A673 (cell line): ENCODE results near the gene USH1C. TPM values are rescaled to one million over a fixed set of nuclear protein-coding genes. Genes with fewer than 3 reads are reported as not detected.

Source experiments
- BruUV-seq: library from RNA; stranded (reverse); fragments of 400-500 nt; replicated peaks from 2 replicates; lab custom pipeline; 2021; lab: Mats Ljungman, UMichigan
- CTCF ChIA-PET: fragments of 300-600 bp; sonication (Branson Sonifier 250); formaldehyde crosslinking; loops from one replicate; lab custom pipeline; 2022; ENCODE audit warnings: antibody characterized with exemption; lab: Charles Lee
- POLR2A ChIA-PET: fragments of 300-600 bp; sonication (Branson Sonifier 250); formaldehyde crosslinking; loops from one replicate; lab custom pipeline; 2022; ENCODE audit warnings: antibody characterized with exemption; ENCODE audit not compliant: low non-redundant PET; lab: Charles Lee
- DNase-seq: peaks from one replicate; pipeline ENCODE4 v3.0.0-alpha.2; 2015; ENCODE audit warnings: low spot score
- H3K27ac ChIP-seq: fragments of 200-600 bp; sonication (generic); 2 replicates; pipeline ENCODE4 v1.5.1; 2016; ENCODE audit warnings: mixed run types, low read depth, mild to moderate bottlenecking, mixed read lengths, antibody characterized with exemption, low read length; ENCODE audit not compliant: poor library complexity, severe bottlenecking
- H3K27me3 ChIP-seq: fragments of 200-600 bp; sonication (generic); replicated peaks from 2 replicates; pipeline ENCODE4 v1.6.1; 2017; ENCODE audit warnings: mixed run types, low read depth, mild to moderate bottlenecking, mixed read lengths, antibody characterized with exemption, low read length; ENCODE audit not compliant: insufficient read depth, poor library complexity
- H3K36me3 ChIP-seq: fragments of 200-600 bp; sonication (generic); 2 replicates; pipeline ENCODE4 v1.6.1; 2016; ENCODE audit warnings: mixed run types, mild to moderate bottlenecking, mixed read lengths, antibody characterized with exemption, low read length; ENCODE audit not compliant: insufficient read depth, poor library complexity, severe bottlenecking
- H3K4me1 ChIP-seq: fragments of 200-600 bp; sonication (generic); 2 replicates; pipeline ENCODE4 v1.6.1; 2017; ENCODE audit warnings: mixed run types, mild to moderate bottlenecking, mixed read lengths, antibody characterized with exemption, low read length; ENCODE audit not compliant: insufficient read depth, poor library complexity, severe bottlenecking
- H3K4me3 ChIP-seq: fragments of 200-600 bp; sonication (generic); 2 replicates; pipeline ENCODE4 v1.5.1; 2016; ENCODE audit warnings: low read depth, mixed run types, mild to moderate bottlenecking, mixed read lengths, low read length; ENCODE audit not compliant: poor library complexity, severe bottlenecking
- H3K9me3 ChIP-seq: fragments of 200-600 bp; sonication (generic); 2 replicates; pipeline ENCODE4 v1.6.1; 2016; ENCODE audit warnings: mixed run types, low read depth, mild to moderate bottlenecking, mixed read lengths, antibody characterized with exemption, low read length; ENCODE audit not compliant: poor library complexity, severe bottlenecking
- EZH2 ChIP-seq: fragments of 200-600 bp; sonication (generic); IDR thresholded peaks from 2 replicates; pipeline ENCODE4 v1.6.1; 2017; ENCODE audit warnings: borderline replicate concordance, low read depth, mild to moderate bottlenecking, mixed read lengths, antibody characterized with exemption, low read length; ENCODE audit not compliant: poor library complexity, severe bottlenecking
- intact Hi-C: fragments of 100-400 bp; cut with micrococcal nuclease; formaldehyde crosslinking; loops from one replicate; pipeline ENCODE4 v1.10.0; 2022; ENCODE audit not compliant: unreplicated experiment
- total RNA-seq: library from RNA; stranded (reverse); gene quantifications from 2 replicates; pipeline ENCODE4 v1.2.3, GENCODE V29; 2021
- TF ChIP-seq, protein P1 (sequence below): fragments of 300-800, 200-600 bp; sonication (generic); conservative IDR thresholded peaks from 2 replicates; pipeline ENCODE4 v1.5.1; 2017; ENCODE audit warnings: low read depth, mild to moderate bottlenecking, antibody characterized with exemption, low read length, moderate library complexity, mixed read lengths

USH1C gene
- total RNA-seq, 1 experiment from 2014 or later, result not detected

DNA sequence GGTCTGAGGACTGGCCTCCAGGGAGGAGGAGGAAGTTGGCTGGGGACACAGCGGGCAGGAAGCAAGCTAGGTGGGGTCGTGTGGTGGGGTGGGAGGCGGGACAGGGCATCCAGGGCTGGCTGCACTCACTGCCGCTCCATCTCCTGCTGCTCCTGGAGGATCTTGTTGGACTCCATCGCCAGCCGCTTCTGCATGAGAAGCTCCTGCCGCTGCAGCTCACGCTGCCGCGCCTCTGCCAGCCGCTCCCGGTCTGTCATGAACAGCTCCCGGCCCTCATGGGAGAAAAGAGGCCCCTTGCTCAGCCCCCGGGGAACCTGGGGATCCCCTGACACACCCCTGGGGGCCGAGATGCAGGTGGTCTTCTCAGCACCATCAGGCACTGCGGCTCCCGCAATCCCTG, 21.6 kb downstream of the USH1C start:
- TF ChIP-seq, protein P1, sequence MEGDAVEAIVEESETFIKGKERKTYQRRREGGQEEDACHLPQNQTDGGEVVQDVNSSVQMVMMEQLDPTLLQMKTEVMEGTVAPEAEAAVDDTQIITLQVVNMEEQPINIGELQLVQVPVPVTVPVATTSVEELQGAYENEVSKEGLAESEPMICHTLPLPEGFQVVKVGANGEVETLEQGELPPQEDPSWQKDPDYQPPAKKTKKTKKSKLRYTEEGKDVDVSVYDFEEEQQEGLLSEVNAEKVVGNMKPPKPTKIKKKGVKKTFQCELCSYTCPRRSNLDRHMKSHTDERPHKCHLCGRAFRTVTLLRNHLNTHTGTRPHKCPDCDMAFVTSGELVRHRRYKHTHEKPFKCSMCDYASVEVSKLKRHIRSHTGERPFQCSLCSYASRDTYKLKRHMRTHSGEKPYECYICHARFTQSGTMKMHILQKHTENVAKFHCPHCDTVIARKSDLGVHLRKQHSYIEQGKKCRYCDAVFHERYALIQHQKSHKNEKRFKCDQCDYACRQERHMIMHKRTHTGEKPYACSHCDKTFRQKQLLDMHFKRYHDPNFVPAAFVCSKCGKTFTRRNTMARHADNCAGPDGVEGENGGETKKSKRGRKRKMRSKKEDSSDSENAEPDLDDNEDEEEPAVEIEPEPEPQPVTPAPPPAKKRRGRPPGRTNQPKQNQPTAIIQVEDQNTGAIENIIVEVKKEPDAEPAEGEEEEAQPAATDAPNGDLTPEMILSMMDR, result no peak
- no peak for TF ChIP-seq EZH2
- ChIA-PET CTCF (no interaction called here), POLR2A (no interaction called here)
- DNase-seq, result no peak
- no peak overlapping the region for H3K4me3 ChIP-seq
- H3K27me3 ChIP-seq, result no peaks in the 10 kb centered on the region
- no peak overlapping the region for H3K27ac ChIP-seq
- no TSS peak for BruUV-seq
- no peaks in the 10 kb centered on the region for H3K36me3 ChIP-seq
- intact Hi-C loops, result no loop called here
- H3K9me3 ChIP-seq, result no peaks in the 10 kb centered on the region
- no peaks in the 10 kb centered on the region for H3K4me1 ChIP-seq

GRCh38 chr11:17521106-17521900, 22.9 kb downstream of the USH1C start:
- Histone ChIP-seq H3K27ac (no peak overlapping the region), H3K4me3 (no peak overlapping the region), H3K36me3 (no peaks in the 10 kb centered on the region), H3K4me1 (no peaks in the 10 kb centered on the region), H3K27me3 (no peaks in the 10 kb centered on the region), H3K9me3 (no peaks in the 10 kb centered on the region)
- BruUV-seq, result no TSS peak
- no peak for DNase-seq
- intact Hi-C loops, result no loop called here
- ChIA-PET POLR2A (no interaction called here), CTCF (no interaction called here)
- TF ChIP-seq EZH2, result no peak
- TF ChIP-seq, protein P1, result no peak

- TF ChIP-seq, protein P1, result no peak
- no peak for TF ChIP-seq EZH2
- CTCF ChIA-PET, result interaction anchor here (0.7 kb wide), 1 partner anchor 15 kb away, joined by 3 read pairs; no protein-coding TSS in a partner anchor
- H3K9me3 ChIP-seq, result no peaks in the 10 kb centered on the region
- DNase-seq, result no peak
- no peaks in the 10 kb centered on the region for H3K27me3 ChIP-seq
- no peak overlapping the region for H3K4me3 ChIP-seq
- H3K36me3 ChIP-seq, result no peaks in the 10 kb centered on the region
- no TSS peak for BruUV-seq
- POLR2A ChIA-PET, result no interaction called here
- intact Hi-C loops, result no loop called here
- no peaks in the 10 kb centered on the region for H3K4me1 ChIP-seq
- no peak overlapping the region for H3K27ac ChIP-seq
These were observed 24.9 kb downstream of the USH1C start for GRCh38 chr11:17519061-17519885.
